Osteoblast (primary cell): ENCODE data around the gene NBAS. TPM values are rescaled to one million over a fixed set of nuclear protein-coding genes. Genes with fewer than 3 reads are reported as not detected.
"Not testable (repeated sequence)": the region's sequence is repeated elsewhere in the genome, so short reads cannot be mapped to it uniquely, and the experiment has no call there.

Source experiments
- DNase-seq: peaks from one replicate; pipeline ENCODE4 v3.0.0; 2011; ENCODE audit warnings: low spot score, mixed read lengths; ENCODE audit not compliant: insufficient read length; ENCODE audit errors: missing footprints
- H2AFZ ChIP-seq: 2 replicates; pipeline ENCODE4 v1.6.0; 2011; ENCODE audit warnings: mild to moderate bottlenecking, low read length
- H3K27ac ChIP-seq: 2 replicates; pipeline ENCODE4 v1.5.1; 2011; ENCODE audit warnings: mild to moderate bottlenecking, low read depth, low read length, moderate library complexity
- H3K27me3 ChIP-seq: 2 replicates; pipeline ENCODE4 v1.6.0; 2012; ENCODE audit warnings: mild to moderate bottlenecking, control low read depth, inconsistent platforms, low read length, moderate library complexity; ENCODE audit not compliant: insufficient read depth
- H3K36me3 ChIP-seq: 2 replicates; pipeline ENCODE4 v1.5.1; 2011; ENCODE audit warnings: mild to moderate bottlenecking, low read length, control low read depth, moderate library complexity; ENCODE audit not compliant: insufficient read depth
- H3K4me1 ChIP-seq: 2 replicates; pipeline ENCODE4 v1.5.1; 2011; ENCODE audit warnings: mild to moderate bottlenecking, low read length, control low read depth, moderate library complexity; ENCODE audit not compliant: insufficient read depth
- H3K4me2 ChIP-seq: 2 replicates; pipeline ENCODE4 v1.6.0; 2011; ENCODE audit warnings: mild to moderate bottlenecking, low read length; ENCODE audit not compliant: insufficient read depth
- H3K4me3 ChIP-seq: fragments of 200-600 bp; sonication (generic); 3 replicates; pipeline ENCODE4 v1.5.1; 2012; ENCODE audit warnings: mild to moderate bottlenecking, low read length, inconsistent platforms; ENCODE audit not compliant: insufficient read depth
- H3K79me2 ChIP-seq: 2 replicates; pipeline ENCODE4 v1.6.0; 2012; ENCODE audit warnings: mild to moderate bottlenecking, low read length, control low read depth, inconsistent platforms; ENCODE audit not compliant: insufficient read depth
- H3K9me3 ChIP-seq: 2 replicates; pipeline ENCODE4 v1.5.1; 2011; ENCODE audit warnings: low read depth, low read length, control low read depth
- H4K20me1 ChIP-seq: 2 replicates; pipeline ENCODE4 v1.6.0; 2012; ENCODE audit warnings: mild to moderate bottlenecking, low read length, control low read depth; ENCODE audit not compliant: insufficient read depth
- total RNA-seq: library from RNA; depleted of rRNA; stranded (reverse); fragments of >200 nt; gene quantifications from 2 replicates; pipeline ENCODE4 v1.2.3, GENCODE V29; 2012
- TF ChIP-seq, protein P1 (sequence below): IDR thresholded peaks from 2 replicates; pipeline ENCODE4 v1.5.1; 2011; ENCODE audit warnings: mild to moderate bottlenecking, low read depth, low read length, moderate library complexity; ENCODE audit errors: extremely low read depth

Gene NBAS
- total RNA-seq, 1 donor = 98.1 TPM

DNA sequence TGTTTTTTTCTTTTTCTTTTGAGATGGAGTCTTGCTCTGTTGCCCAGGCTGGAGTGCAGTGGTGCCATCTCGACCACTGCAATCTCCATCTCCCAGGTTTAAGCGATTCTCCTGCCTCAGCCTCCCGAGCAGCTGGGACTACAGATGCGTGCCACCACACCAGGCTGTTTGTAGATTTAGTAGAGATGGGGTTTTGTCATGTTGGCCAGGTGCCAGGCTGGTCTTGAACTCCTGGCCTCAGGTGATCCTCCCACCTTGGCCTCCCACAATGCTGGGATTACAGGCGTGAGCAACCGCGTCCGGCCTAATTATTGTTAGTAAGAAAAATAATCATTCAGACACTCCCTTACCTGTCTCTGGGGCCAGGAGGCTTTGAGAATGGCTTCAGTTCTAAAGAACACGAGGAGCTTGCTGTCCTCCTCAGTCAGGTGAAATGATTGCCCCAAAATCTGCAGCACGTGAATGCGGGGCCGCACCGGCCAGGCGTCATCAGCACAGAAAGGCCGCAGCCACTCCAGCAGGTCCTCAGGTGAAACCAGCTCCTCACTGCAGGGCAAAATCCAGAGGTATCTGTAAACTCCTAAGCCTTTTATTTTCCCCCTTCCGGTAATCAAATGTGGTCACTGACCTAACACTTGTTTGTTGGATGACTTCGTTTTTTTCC is 342.6 kb downstream of the NBAS start:
- peaks cover 9% of the 10 kb centered on the region for H3K36me3 ChIP-seq
- H3K27me3 ChIP-seq = no peaks in the 10 kb centered on the region
- H3K9me3 ChIP-seq = no peaks in the 10 kb centered on the region
- no peak overlapping the region for H3K4me2 ChIP-seq
- no peak overlapping the region for H3K27ac ChIP-seq
- H3K4me3 ChIP-seq = no peak overlapping the region
- no peaks in the 10 kb centered on the region for H4K20me1 ChIP-seq
- TF ChIP-seq, protein P1, sequence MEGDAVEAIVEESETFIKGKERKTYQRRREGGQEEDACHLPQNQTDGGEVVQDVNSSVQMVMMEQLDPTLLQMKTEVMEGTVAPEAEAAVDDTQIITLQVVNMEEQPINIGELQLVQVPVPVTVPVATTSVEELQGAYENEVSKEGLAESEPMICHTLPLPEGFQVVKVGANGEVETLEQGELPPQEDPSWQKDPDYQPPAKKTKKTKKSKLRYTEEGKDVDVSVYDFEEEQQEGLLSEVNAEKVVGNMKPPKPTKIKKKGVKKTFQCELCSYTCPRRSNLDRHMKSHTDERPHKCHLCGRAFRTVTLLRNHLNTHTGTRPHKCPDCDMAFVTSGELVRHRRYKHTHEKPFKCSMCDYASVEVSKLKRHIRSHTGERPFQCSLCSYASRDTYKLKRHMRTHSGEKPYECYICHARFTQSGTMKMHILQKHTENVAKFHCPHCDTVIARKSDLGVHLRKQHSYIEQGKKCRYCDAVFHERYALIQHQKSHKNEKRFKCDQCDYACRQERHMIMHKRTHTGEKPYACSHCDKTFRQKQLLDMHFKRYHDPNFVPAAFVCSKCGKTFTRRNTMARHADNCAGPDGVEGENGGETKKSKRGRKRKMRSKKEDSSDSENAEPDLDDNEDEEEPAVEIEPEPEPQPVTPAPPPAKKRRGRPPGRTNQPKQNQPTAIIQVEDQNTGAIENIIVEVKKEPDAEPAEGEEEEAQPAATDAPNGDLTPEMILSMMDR = no peak
- DNase-seq = no peak
- H3K79me2 ChIP-seq = no peaks in the 10 kb centered on the region
- no peaks in the 10 kb centered on the region for H3K4me1 ChIP-seq
- H2AFZ ChIP-seq = no peak overlapping the region

DNA sequence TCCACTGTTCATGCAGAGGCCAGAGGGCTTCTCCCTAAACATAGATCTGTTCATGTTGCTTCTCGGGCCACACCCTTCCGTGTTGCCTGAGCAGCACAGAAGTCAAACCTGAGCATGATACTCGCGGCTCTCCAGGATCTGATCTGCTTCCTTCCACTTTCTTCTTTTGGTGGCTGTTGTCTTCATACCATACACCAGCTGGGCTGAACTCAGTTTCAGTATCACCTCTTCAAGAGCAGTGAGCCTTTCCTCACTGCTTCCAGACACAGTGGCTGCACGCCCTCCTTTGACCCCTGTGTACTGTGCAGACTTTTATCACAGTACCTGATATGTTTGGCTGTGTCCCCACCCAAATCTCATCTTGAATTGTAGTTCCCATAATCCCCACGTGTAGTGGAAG is 348.9 kb downstream of the NBAS start:
- TF ChIP-seq, protein P1 = no peak
- H3K27me3 ChIP-seq = no peaks in the 10 kb centered on the region

DNA sequence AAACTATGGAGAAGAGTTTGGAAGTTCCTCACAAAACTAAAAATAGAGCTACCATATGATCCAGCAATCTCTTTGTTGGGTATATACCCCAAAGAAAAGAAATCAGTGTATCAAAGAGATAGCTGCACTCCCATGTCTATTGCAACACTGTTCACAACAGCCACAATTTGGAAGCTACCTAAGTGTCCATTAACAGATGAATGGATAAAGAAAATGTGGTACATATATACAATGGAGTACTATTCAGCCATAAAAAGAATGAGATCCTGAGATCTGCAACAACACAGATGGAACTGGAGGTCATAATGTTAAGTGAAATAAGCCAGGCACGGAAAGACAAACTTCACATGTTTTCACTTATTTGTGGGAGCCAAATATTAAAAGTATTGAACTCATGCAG is 350.6 kb downstream of the NBAS start:
- not testable (repeated sequence) for H3K79me2 ChIP-seq, H3K27me3 ChIP-seq, H3K4me1 ChIP-seq, H3K9me3 ChIP-seq, DNase-seq, H3K27ac ChIP-seq, H3K4me2 ChIP-seq, H4K20me1 ChIP-seq, H2AFZ ChIP-seq, H3K4me3 ChIP-seq
- H3K36me3 ChIP-seq = peaks cover 11% of the 10 kb centered on the region

More for the DNA sequence above, 348.9 kb downstream of the NBAS start:
- peaks cover 16% of the 10 kb centered on the region for H3K36me3 ChIP-seq
- no peak overlapping the region for H2AFZ ChIP-seq
- H3K27ac ChIP-seq = no peak overlapping the region
- no peak overlapping the region for H3K4me3 ChIP-seq
- no peak overlapping the region for H3K4me2 ChIP-seq
- H4K20me1 ChIP-seq = no peaks in the 10 kb centered on the region
- no peaks in the 10 kb centered on the region for H3K79me2 ChIP-seq
- no peaks in the 10 kb centered on the region for H3K9me3 ChIP-seq
- no peak for DNase-seq
- no peaks in the 10 kb centered on the region for H3K4me1 ChIP-seq

DNA sequence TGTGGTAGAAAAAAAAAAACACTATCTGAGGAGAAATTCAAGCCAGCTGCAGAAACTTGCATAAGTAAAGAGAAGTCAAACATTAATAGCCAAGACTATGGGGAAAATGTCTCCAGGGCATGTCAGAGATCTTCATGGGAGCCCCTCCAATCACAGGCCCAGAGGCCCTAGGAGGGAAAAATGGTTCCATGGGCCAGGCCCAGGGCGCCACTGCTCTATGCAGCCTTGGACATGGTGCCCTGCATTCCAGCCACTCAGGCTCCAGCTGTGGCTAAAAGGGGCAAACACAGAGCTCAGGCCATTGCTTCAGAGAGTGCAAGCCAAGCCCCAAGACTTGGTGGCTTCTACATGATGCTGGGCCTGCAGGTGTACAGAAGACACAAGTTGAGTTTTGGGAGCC is 354.7 kb downstream of the NBAS start:
- DNase-seq = no peak
- Histone ChIP-seq H4K20me1 (no peaks in the 10 kb centered on the region), H3K4me2 (no peak overlapping the region), H3K4me1 (no peaks in the 10 kb centered on the region), H2AFZ (no peak overlapping the region), H3K27me3 (no peaks in the 10 kb centered on the region), H3K36me3 (no peaks in the 10 kb centered on the region), H3K27ac (no peak overlapping the region), H3K79me2 (no peaks in the 10 kb centered on the region), H3K4me3 (no peak overlapping the region), H3K9me3 (no peaks in the 10 kb centered on the region)
- TF ChIP-seq, protein P1 = no peak
